MM.1S (cell line): ENCODE data around the gene ACTG1.

Experiments
- CTCF ChIP-seq: fragments of 300-600 bp; sonication (generic); IDR thresholded peaks from 2 replicates; pipeline ENCODE4 v1.5.1; 2016; ENCODE audit warnings: antibody characterized with exemption, low read length, mixed read lengths
- EZH2phosphoT487 ChIP-seq: fragments of 300-600 bp; sonication (generic); IDR thresholded peaks from 2 replicates; pipeline ENCODE4 v1.6.1; 2018; ENCODE audit warnings: antibody characterized with exemption, low read length

DNA sequence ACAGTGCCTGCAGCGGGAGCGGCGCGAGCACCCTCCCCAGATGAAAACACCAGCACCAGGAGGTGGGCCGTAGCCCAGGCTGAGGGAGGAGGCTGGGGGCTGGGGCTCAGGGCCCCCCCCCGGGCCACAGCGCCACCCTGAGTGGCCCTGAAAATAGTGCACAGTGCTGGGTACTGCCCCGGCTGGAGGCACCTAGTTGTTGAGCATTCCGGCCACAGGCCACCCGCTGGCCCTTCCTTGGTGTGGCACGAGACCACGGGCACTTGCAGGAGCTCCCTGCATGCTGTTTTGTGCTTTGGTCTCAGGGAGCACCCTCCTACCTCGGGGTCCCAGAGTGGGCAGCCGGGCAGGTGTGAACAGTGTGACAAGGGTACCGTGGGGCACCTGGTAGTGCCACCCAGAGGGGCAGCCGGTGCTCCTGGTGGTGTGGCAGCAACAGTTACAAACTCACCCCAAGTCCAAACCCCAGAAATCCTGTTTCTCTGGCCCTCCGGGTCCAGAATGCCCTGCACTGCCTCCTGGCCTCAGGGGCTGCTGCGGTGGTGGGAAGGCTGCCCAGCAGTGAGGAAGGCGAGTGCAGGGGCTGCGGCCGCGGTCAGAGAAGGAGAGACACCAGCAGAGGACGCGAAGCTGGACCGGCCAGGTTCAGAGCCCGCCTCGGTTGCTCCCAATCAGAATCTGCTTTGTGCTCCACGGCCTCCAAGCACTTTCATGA is 27.5 kb upstream of the ACTG1 start:
- TF ChIP-seq CTCF (no peak), EZH2phosphoT487 (no peak)
